ENCODE data around the gene MBNL2. TPM values are rescaled to one million over a fixed set of nuclear protein-coding genes. Genes with fewer than 3 reads are reported as not detected.

Gene MBNL2
- total RNA-seq, 3 donors from 2014 or later (not counting 1 experiment from before 2014, with no cell fraction given): 30.9 to 38.3 (median 33.1) TPM

GRCh38 chr13:97346097-97346496 is 124.0 kb downstream of the MBNL2 start:
- no peak for ATAC-seq
- no peaks in the 10 kb centered on the region for H3K27me3 Mint-ChIP-seq (ENCODE audit: low read depth in 2 of 2)
- Histone ChIP-seq H3K4me1 (ENCODE audit: control insufficient read depth, insufficient read depth, low read length) (no peaks in the 10 kb centered on the region), H3K9me3 (ENCODE audit: control insufficient read depth, insufficient read depth, low read length) (no peaks in the 10 kb centered on the region), H3K27me3 (ENCODE audit: control insufficient read depth, insufficient read depth, low read length) (no peaks in the 10 kb centered on the region), H3K4me3 (ENCODE audit: low read length) (no peak overlapping the region), H3K36me3 (ENCODE audit: control insufficient read depth, insufficient read depth, low read length) (peaks cover 38% of the 10 kb centered on the region), H3K27ac (ENCODE audit: low read length) (no peak overlapping the region)
- TF ChIP-seq, protein P1, sequence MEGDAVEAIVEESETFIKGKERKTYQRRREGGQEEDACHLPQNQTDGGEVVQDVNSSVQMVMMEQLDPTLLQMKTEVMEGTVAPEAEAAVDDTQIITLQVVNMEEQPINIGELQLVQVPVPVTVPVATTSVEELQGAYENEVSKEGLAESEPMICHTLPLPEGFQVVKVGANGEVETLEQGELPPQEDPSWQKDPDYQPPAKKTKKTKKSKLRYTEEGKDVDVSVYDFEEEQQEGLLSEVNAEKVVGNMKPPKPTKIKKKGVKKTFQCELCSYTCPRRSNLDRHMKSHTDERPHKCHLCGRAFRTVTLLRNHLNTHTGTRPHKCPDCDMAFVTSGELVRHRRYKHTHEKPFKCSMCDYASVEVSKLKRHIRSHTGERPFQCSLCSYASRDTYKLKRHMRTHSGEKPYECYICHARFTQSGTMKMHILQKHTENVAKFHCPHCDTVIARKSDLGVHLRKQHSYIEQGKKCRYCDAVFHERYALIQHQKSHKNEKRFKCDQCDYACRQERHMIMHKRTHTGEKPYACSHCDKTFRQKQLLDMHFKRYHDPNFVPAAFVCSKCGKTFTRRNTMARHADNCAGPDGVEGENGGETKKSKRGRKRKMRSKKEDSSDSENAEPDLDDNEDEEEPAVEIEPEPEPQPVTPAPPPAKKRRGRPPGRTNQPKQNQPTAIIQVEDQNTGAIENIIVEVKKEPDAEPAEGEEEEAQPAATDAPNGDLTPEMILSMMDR (IDR thresholded peaks at IDR 0.05): no peak
- no peaks in the 10 kb centered on the region for H3K9me3 Mint-ChIP-seq
- DNase-seq: no peak
- intact Hi-C loops (cut with micrococcal nuclease): no loop called here
- no peaks in the 10 kb centered on the region for H3K36me3 Mint-ChIP-seq
- 96% methylated on average over 2 of the region's 2 CpGs for WGBS (ENCODE audit: insufficient coverage)
- H3K4me3 Mint-ChIP-seq: no peak overlapping the region
- H3K4me1 Mint-ChIP-seq: no peaks in the 10 kb centered on the region
- H3K27ac Mint-ChIP-seq: no peak overlapping the region

GRCh38 chr13:97346561-97347254 is 124.6 kb downstream of the MBNL2 start:
- Mint-ChIP-seq H3K4me3 (no peak overlapping the region), H3K27ac (no peak overlapping the region), H3K36me3 (no peaks in the 10 kb centered on the region), H3K9me3 (no peaks in the 10 kb centered on the region), H3K27me3 (ENCODE audit: low read depth in 2 of 2) (no peaks in the 10 kb centered on the region), H3K4me1 (no peaks in the 10 kb centered on the region)
- Histone ChIP-seq H3K36me3 (ENCODE audit: control insufficient read depth, insufficient read depth, low read length) (peaks cover 38% of the 10 kb centered on the region), H3K4me3 (ENCODE audit: low read length) (no peak overlapping the region), H3K9me3 (ENCODE audit: control insufficient read depth, insufficient read depth, low read length) (no peaks in the 10 kb centered on the region), H3K27ac (ENCODE audit: low read length) (no peak overlapping the region), H3K27me3 (ENCODE audit: control insufficient read depth, insufficient read depth, low read length) (no peaks in the 10 kb centered on the region), H3K4me1 (ENCODE audit: control insufficient read depth, insufficient read depth, low read length) (no peaks in the 10 kb centered on the region)
- intact Hi-C loops (cut with micrococcal nuclease): no loop called here
- DNase-seq (no peak), ATAC-seq (no peak)
- TF ChIP-seq, protein P1 (IDR thresholded peaks at IDR 0.05): no peak
- 99% methylated on average over 39 of the region's 39 CpGs for WGBS (ENCODE audit: insufficient coverage)

GRCh38 chr13:97347255-97347932 is 125.3 kb downstream of the MBNL2 start:
- Histone ChIP-seq H3K27ac (ENCODE audit: low read length) (no peak overlapping the region), H3K36me3 (ENCODE audit: control insufficient read depth, insufficient read depth, low read length) (peaks cover 39% of the 10 kb centered on the region), H3K4me3 (ENCODE audit: low read length) (no peak overlapping the region), H3K4me1 (ENCODE audit: control insufficient read depth, insufficient read depth, low read length) (no peaks in the 10 kb centered on the region), H3K9me3 (ENCODE audit: control insufficient read depth, insufficient read depth, low read length) (no peaks in the 10 kb centered on the region), H3K27me3 (ENCODE audit: control insufficient read depth, insufficient read depth, low read length) (no peaks in the 10 kb centered on the region)
- ATAC-seq: no peak
- intact Hi-C loops (cut with micrococcal nuclease): no loop called here
- Mint-ChIP-seq H3K4me3 (no peak overlapping the region), H3K9me3 (no peaks in the 10 kb centered on the region), H3K27me3 (ENCODE audit: low read depth in 2 of 2) (no peaks in the 10 kb centered on the region), H3K4me1 (no peaks in the 10 kb centered on the region), H3K27ac (no peak overlapping the region), H3K36me3 (no peaks in the 10 kb centered on the region)
- TF ChIP-seq, protein P1 (IDR thresholded peaks at IDR 0.05): no peak
- DNase-seq: no peak
- 96% methylated on average over 9 of the region's 9 CpGs for WGBS (ENCODE audit: insufficient coverage)
